Heart left ventricle (tissue), 16 donors: Measurements from ENCODE around the gene MTHFR. TPM values are rescaled to one million over a fixed set of nuclear protein-coding genes. Genes with fewer than 3 reads are reported as not detected.
A peak's percentile ranks its signal among the peaks of the same experiment; 100 is the strongest.

Experiments
- ATAC-seq, 4 donors: fragments of 200-7000 bp; cut with Tn5 transposase; one replicate each; pipeline ENCODE4 v1.9.1; 2020 to 2022; ENCODE audit warnings: moderate library complexity in 4 of 4, mild to moderate bottlenecking in 3 of 4, moderate number of reproducible peaks in 1 of 4
- DNase-seq, 5 donors: peaks; one replicate each; pipeline ENCODE4 v3.0.0-alpha.2; 2020
- H3K27ac ChIP-seq, 12 donors: fragments of 200-600 bp; sonication (generic) in 4 of 12; one replicate each; pipeline versions ENCODE4 v1.5.0 to v1.8.0; 2016 to 2022; ENCODE audit warnings: mild to moderate bottlenecking in 2 of 12
- H3K27me3 ChIP-seq, 9 donors: fragments of 200-600 bp; sonication (generic) in 2 of 9; one replicate each; pipeline versions ENCODE4 v1.5.1 to v1.8.0; 2016 to 2022; ENCODE audit warnings: mild to moderate bottlenecking in 3 of 9
- H3K36me3 ChIP-seq, 9 donors: fragments of 200-600 bp; sonication (generic) in 2 of 9; one replicate each; pipeline versions ENCODE4 v1.5.0 to v1.8.0; 2018 to 2022; ENCODE audit warnings: mild to moderate bottlenecking in 2 of 9
- H3K4me1 ChIP-seq, 12 donors: fragments of 200-600 bp; sonication (generic) in 4 of 12; one replicate each; pipeline versions ENCODE4 v1.5.0 to v1.8.0; 2016 to 2022; ENCODE audit warnings: mild to moderate bottlenecking in 3 of 12
- H3K4me3 ChIP-seq, 12 donors: fragments of 200-600 bp; sonication (generic) in 4 of 12; one replicate each; pipeline versions ENCODE4 v1.5.0 to v1.8.0; 2017 to 2022; ENCODE audit warnings: mild to moderate bottlenecking in 9 of 12, moderate library complexity in 4 of 12
- H3K9me3 ChIP-seq, 12 donors: fragments of 200-600 bp; sonication (generic) in 4 of 12; one replicate each; pipeline versions ENCODE4 v1.5.0 to v1.8.0; 2016 to 2022; ENCODE audit warnings: mild to moderate bottlenecking in 1 of 12
- CTCF ChIP-seq, 12 donors: fragments of 200-600 bp; sonication (generic) in 4 of 12; IDR thresholded peaks; one replicate each; pipeline versions ENCODE4 v1.5.0 to v1.8.0; 2018 to 2022; ENCODE audit warnings: antibody characterized with exemption in 12 of 12, mild to moderate bottlenecking in 5 of 12
- POLR2A ChIP-seq, 2 donors: fragments of 450-650 bp; IDR thresholded peaks; one replicate each; pipeline ENCODE4 v1.6.1; 2017; ENCODE audit warnings: antibody characterized with exemption in 2 of 2, mild to moderate bottlenecking in 2 of 2, moderate library complexity in 2 of 2
- WGBS, 4 donors: extraction: QIAGEN DNeasy Blood & Tissue Kit in 2 of 4; methylation state at CpG; one replicate each; pipeline versions ENCODE4 v1.1.5 to v1.1.7; 2013 to 2018; 5-methylcytosine and 5-hydroxymethylcytosine counted together
- intact Hi-C, 10 donors: fragments of 100-400 bp; cut with DNase I; formaldehyde crosslinking; loops; one replicate each; pipeline versions ENCODE4 v1.11.1 to v1.14.2; 2022
- polyA plus RNA-seq, 2 donors: library from polyadenylated mRNA; stranded (reverse); fragments of 200-250 nt; gene quantifications; one replicate each; pipeline ENCODE4 v1.2.3, GENCODE V29; 2013
- total RNA-seq, 9 donors: library from RNA; depleted of rRNA in 2 of 9; stranded (reverse); fragments of >200 nt in 2 of 9; fragmentation: NEBNext Ultra II Directional in 3 of 9; extraction: Animal tissue kit (Norgen Biotek cat#: 25700) in 3 of 9; gene quantifications; one replicate each; pipeline versions ENCODE4 v1.1.0 to v1.2.4, GENCODE V29; 2016 to 2023
- donor health status: ischemic (EF 13 %, LVEDD 7.1; RV severe dilation, severe dysfunction).
- donor health status: healthy with polysubstance abuse.
- donor health status: DM: no; HTN: yes; CAD: no.
- donor health status: DM: no; HTN: no; CAD: no.
- donor health status: ischemic (EF 25% LVEDD 6.9; RV normal size, moderate dysfunction).
- donor health status: ischemic (EF 25% LVEDD 5.7; RV mildly dilated, moderate dysfunction).
- donor health status: healthy.
- donor health status: DM: yes; HTN: yes; CAD: no.
- donor health status: ischemic (EF 35%, LVEDD 5.7; RV mildly dilated, moderate dysfunction).
- donor health status: nonischemic (EF 11% LVEDD 7.7; RV severe dilation, severe dysfunction).
- donor health status: DM: yes; HTN: yes; CAD: no.
- donor health status: PGD.
- donor health status: ischemic (EF 29% LVEDD 5.4; RV normal size, mild dysfunction).
- donor health status: nonischemic (EF 23%, LVEDD 6.1; RV moderate dilation, normal function).

The MTHFR gene
- total and polyA plus RNA-seq, 11 donors, result 21.9 to 61.2 (median 38.1) TPM

GRCh38 chr1:11736746-11737639, 68.8 kb downstream of the MTHFR start:
- H3K36me3 ChIP-seq, result no peaks in the 10 kb centered on the region
- intact Hi-C loops, result loop anchor here in 9 of 10 donors (5.0 to 10.0 kb wide), 5 partner anchors 45 to 70 kb away; partner anchors contain the start of genes CLCN6 (in 5 of the 9) and MTHFR (in 5 of the 9)
- no peaks in the 10 kb centered on the region for H3K9me3 ChIP-seq
- peak; percentile 10 to 68 (median 51) for ATAC-seq
- TF ChIP-seq CTCF (IDR thresholded peaks at IDR 0.05) (no peak), POLR2A (IDR thresholded peaks at IDR 0.05) (no peak)
- WGBS, 4 donors, result 15 to 39% (median 17%) methylated on average over 7 to 15 of the region's 15 CpGs
- H3K27me3 ChIP-seq, result no peaks in the 10 kb centered on the region
- peaks cover 5 to 76% (median 21%) of the 10 kb centered on the region in 12 donors for H3K4me1 ChIP-seq
- peak overlapping the region; percentile 39 to 96 (median 84) for H3K27ac ChIP-seq
- peak in 4 of 5 donors; percentile 34 to 80 (median 56) for DNase-seq
- peak overlapping the region; percentile 67 to 98 (median 84) for H3K4me3 ChIP-seq

GRCh38 chr1:11735854-11736745, 69.7 kb downstream of the MTHFR start, which contains the start of gene AGTRAP:
AGTRAP (plus strand) TSS chr1:11736136; CDS start chr1:11736209, 73 bp downstream.
- TF ChIP-seq CTCF (IDR thresholded peaks at IDR 0.05), result no peak
- peak in 1 of 2 donors; percentile 65 for TF ChIP-seq POLR2A (IDR thresholded peaks at IDR 0.05)
- H3K4me1 ChIP-seq, result peaks cover 5 to 76% (median 28%) of the 10 kb centered on the region in 12 donors
- no peaks in the 10 kb centered on the region for H3K9me3 ChIP-seq
- peak within 1 kb of the TSS; percentile 67 to 98 (median 84) for H3K4me3 ChIP-seq
- H3K36me3 ChIP-seq, result no peaks in the 10 kb centered on the region
- ATAC-seq, result peak; percentile 85 to 94 (median 87)
- H3K27me3 ChIP-seq, result no peaks in the 10 kb centered on the region
- peak within 1 kb of the TSS; percentile 39 to 96 (median 84) for H3K27ac ChIP-seq
- peak; percentile 97 to 98 (median 98) for DNase-seq
- 0 to 1% (median 1%) methylated on average over 34 to 59 of the region's 59 CpGs for WGBS, 4 donors
- intact Hi-C loops, result loop anchor here in 9 of 10 donors (5.0 to 10.0 kb wide), 5 partner anchors 46 to 71 kb away; partner anchors contain the start of genes CLCN6 (in 5 of the 9) and MTHFR (in 5 of the 9)

Other genes starting within 250 kb of the MTHFR start
- gene FBXO2, start 151.5 kb downstream of the MTHFR start, total RNA-seq, result 1 to 10 TPM in 8 of 9 donors, under 1 TPM in 1; 0.83 to 7.5 (median 2.1) TPM
- gene FBXO2, start 151.5 kb downstream of the MTHFR start, polyA plus RNA-seq, result 1 to 10 TPM; 2.5 to 4.6 TPM
- 10 to 100 TPM in 8 of 9 donors, 1 to 10 TPM in 1; 9.8 to 19.1 (median 15.1) TPM for gene FBXO44, start 151.1 kb downstream of the MTHFR start, total RNA-seq
- gene FBXO44, start 151.1 kb downstream of the MTHFR start, polyA plus RNA-seq, result 10 to 100 TPM; 16.6 to 18.1 TPM
- 10 to 100 TPM in 4 of 9 donors, 1 to 10 TPM in 5; 5.6 to 23.3 (median 8.3) TPM for gene FBXO6, start 141.8 kb downstream of the MTHFR start, total RNA-seq
- 10 to 100 TPM in 1 of 2 donors, 1 to 10 TPM in 1; 5.6 to 10.9 TPM for gene FBXO6, start 141.8 kb downstream of the MTHFR start, polyA plus RNA-seq
- 10 to 100 TPM; 15.9 to 47.1 (median 18.5) TPM for gene MAD2L2, start 124.8 kb downstream of the MTHFR start, total RNA-seq
- 10 to 100 TPM; 17.2 to 54.2 TPM for gene MAD2L2, start 124.8 kb downstream of the MTHFR start, polyA plus RNA-seq
- gene DRAXIN, start 114.3 kb downstream of the MTHFR start, total RNA-seq, result under 1 TPM in 5 of 9 donors, not detected in 4; 0.09 to 0.29 (median 0.12) TPM
- under 1 TPM; 0.03 to 0.04 TPM for gene DRAXIN, start 114.3 kb downstream of the MTHFR start, polyA plus RNA-seq
- 10 to 100 TPM; 11.8 to 36.7 (median 24.5) TPM for gene AGTRAP, start 69.8 kb downstream of the MTHFR start, total RNA-seq
- gene AGTRAP, start 69.8 kb downstream of the MTHFR start, polyA plus RNA-seq, result 100 to 1,000 TPM in 1 of 2 donors, 10 to 100 TPM in 1; 18.2 to 134 TPM
- gene C1orf167, start 43.8 kb downstream of the MTHFR start, total RNA-seq, result 1 to 10 TPM; 1.5 to 7.6 (median 3.1) TPM
- gene C1orf167, start 43.8 kb downstream of the MTHFR start, polyA plus RNA-seq, result 1 to 10 TPM; 4.1 to 4.9 TPM
- gene CLCN6, start 227 bp upstream of the MTHFR start, total RNA-seq, result 10 to 100 TPM; 11.6 to 21.5 (median 17.2) TPM
- gene CLCN6, start 227 bp upstream of the MTHFR start, polyA plus RNA-seq, result 10 to 100 TPM; 10.2 to 17.2 TPM
- gene NPPA, start 41.8 kb upstream of the MTHFR start, total RNA-seq, result 1,000 to 10,000 TPM in 1 of 9 donors, 100 to 1,000 TPM in 8; 126 to 3,156 (median 279) TPM
- 1,000 to 10,000 TPM in 1 of 2 donors, 10 to 100 TPM in 1; 59.9 to 1,418 TPM for gene NPPA, start 41.8 kb upstream of the MTHFR start, polyA plus RNA-seq
- gene NPPB, start 53.0 kb upstream of the MTHFR start, total RNA-seq, result 1,000 to 10,000 TPM in 1 of 9 donors, 100 to 1,000 TPM in 4, 10 to 100 TPM in 4; 14.4 to 1,297 (median 252) TPM
- gene NPPB, start 53.0 kb upstream of the MTHFR start, polyA plus RNA-seq, result 1,000 to 10,000 TPM in 1 of 2 donors, 100 to 1,000 TPM in 1; 197 to 7,924 TPM
- 100 to 1,000 TPM in 1 of 9 donors, 10 to 100 TPM in 8; 37.1 to 106 (median 41.3) TPM for gene KIAA2013, start 120.5 kb upstream of the MTHFR start, total RNA-seq
- 10 to 100 TPM; 29.3 to 57.4 TPM for gene KIAA2013, start 120.5 kb upstream of the MTHFR start, polyA plus RNA-seq
- 100 to 1,000 TPM in 1 of 9 donors, 10 to 100 TPM in 8; 37.5 to 104 (median 50.1) TPM for gene PLOD1, start 128.8 kb upstream of the MTHFR start, total RNA-seq
- gene PLOD1, start 128.8 kb upstream of the MTHFR start, polyA plus RNA-seq, result 100 to 1,000 TPM in 1 of 2 donors, 10 to 100 TPM in 1; 38.3 to 108 TPM
- gene MFN2, start 174.5 kb upstream of the MTHFR start, total RNA-seq, result 100 to 1,000 TPM; 398 to 900 (median 632) TPM
- gene MFN2, start 174.5 kb upstream of the MTHFR start, polyA plus RNA-seq, result 100 to 1,000 TPM; 263 to 374 TPM
- 10 to 100 TPM; 11.3 to 53.5 (median 17.4) TPM for gene MIIP, start 213.5 kb upstream of the MTHFR start, total RNA-seq
- gene MIIP, start 213.5 kb upstream of the MTHFR start, polyA plus RNA-seq, result 10 to 100 TPM; 20.3 to 33.6 TPM